AG08395 (cell line): Measurements from ENCODE around the gene TASP1.

Source experiments
- DNase-seq: peaks from one replicate; pipeline ENCODE4 v3.0.0; 2012; ENCODE audit warnings: mixed read lengths, low spot score

Gene TASP1

GRCh38 chr20:13342469-13343242 is 296.1 kb downstream of the TASP1 start:
- DNase-seq = peak; percentile 67

- DNase-seq = no peak
These were observed 296.9 kb downstream of the TASP1 start for GRCh38 chr20:13341737-13342393.

GRCh38 chr20:13340088-13340487 is 298.6 kb downstream of the TASP1 start:
- DNase-seq = no peak
